HG02970 (cell line): ENCODE measurements around the gene CPED1.
A peak's percentile ranks its signal among the peaks of the same experiment; 100 is the strongest.
"Not testable (repeated sequence)": the region's sequence is repeated elsewhere in the genome, so short reads cannot be mapped to it uniquely, and the experiment has no call there.

ENCODE experiments used
- ATAC-seq: cut with Tn5 transposase; IDR thresholded peaks from one replicate; pipeline ENCODE4 v1.9.1; 2021; ENCODE audit warnings: mild to moderate bottlenecking, moderate library complexity, moderate number of reproducible peaks; ENCODE audit not compliant: unreplicated experiment, low FRiP score

CPED1 gene

GRCh38 chr7:121298831-121299239, 310.3 kb downstream of the CPED1 start:
- no peak for ATAC-seq

GRCh38 chr7:121300685-121301420, 312.3 kb downstream of the CPED1 start:
- ATAC-seq, result no peak

GRCh38 chr7:121301446-121302213, 313.1 kb downstream of the CPED1 start:
- no peak for ATAC-seq

- ATAC-seq, result peak; percentile 90
Observed at GRCh38 chr7:121302214-121302745, 313.8 kb downstream of the CPED1 start.

- no peak for ATAC-seq
Observed at GRCh38 chr7:121303422-121304101, 315.1 kb downstream of the CPED1 start.

- ATAC-seq, result no peak
Observed at GRCh38 chr7:121304102-121304658, 315.7 kb downstream of the CPED1 start.

- no peak for ATAC-seq
Observed at GRCh38 chr7:121305109-121305508, 316.6 kb downstream of the CPED1 start.

GRCh38 chr7:121306565-121306964, 318.1 kb downstream of the CPED1 start:
- no peak for ATAC-seq

- no peak for ATAC-seq
Observed at GRCh38 chr7:121307021-121307574, 318.6 kb downstream of the CPED1 start.

- ATAC-seq, result no peak
Observed at GRCh38 chr7:121313220-121313792, 324.8 kb downstream of the CPED1 start.

GRCh38 chr7:121313793-121314676, 325.5 kb downstream of the CPED1 start:
- ATAC-seq, result peak; percentile 91

GRCh38 chr7:121315170-121315569, 326.7 kb downstream of the CPED1 start:
- ATAC-seq, result not testable (repeated sequence)

- ATAC-seq, result no peak
Observed at GRCh38 chr7:121322460-121322859, 333.9 kb downstream of the CPED1 start.

- ATAC-seq, result no peak
Observed at GRCh38 chr7:121323515-121324302, 335.2 kb downstream of the CPED1 start.

GRCh38 chr7:121327671-121328070, 339.2 kb downstream of the CPED1 start:
- ATAC-seq, result no peak

- ATAC-seq, result no peak
Observed at GRCh38 chr7:121328508-121329190, 340.1 kb downstream of the CPED1 start, which contains the start of gene WNT16. WNT16 (plus strand) TSS chr7:121329000; CDS start chr7:121329293, 293 bp downstream.

GRCh38 chr7:121329191-121330052, 340.9 kb downstream of the CPED1 start:
- ATAC-seq, result no peak
